Stimulated activated CD4-positive, alpha-beta T cell treated with anti-CD3 and anti-CD28 coated beads, Interleukin-12 subunit alpha, Interleukin-12 subunit beta, amount 100 ng/mL, for 4 hours (primary cell): Measurements from ENCODE around the gene CTBP1.
A peak's percentile ranks its signal among the peaks of the same experiment; 100 is the strongest.

Source experiments
- DNase-seq: peaks from one replicate; pipeline ENCODE4 v3.0.0-alpha.2; 2020

CTBP1 gene

GRCh38 chr4:1222036-1222789 lies 26.7 kb downstream of the CTBP1 start:
- no peak for DNase-seq

- DNase-seq: no peak
These were observed 27.6 kb downstream of the CTBP1 start for GRCh38 chr4:1221155-1221870.

GRCh38 chr4:1220566-1220965 lies 28.4 kb downstream of the CTBP1 start:
- DNase-seq: no peak

GRCh38 chr4:1219566-1219950 lies 29.4 kb downstream of the CTBP1 start:
- DNase-seq: no peak

- no peak for DNase-seq
These were observed 30.0 kb downstream of the CTBP1 start for GRCh38 chr4:1218634-1219565.

GRCh38 chr4:1217366-1217765 lies 31.6 kb downstream of the CTBP1 start:
- no peak for DNase-seq

- DNase-seq: peak; percentile 55
These were observed 32.0 kb downstream of the CTBP1 start for GRCh38 chr4:1216869-1217294.

GRCh38 chr4:1216076-1216614 lies 32.8 kb downstream of the CTBP1 start:
- DNase-seq: no peak

- DNase-seq: no peak
These were observed 33.5 kb downstream of the CTBP1 start for GRCh38 chr4:1215141-1216075.

- DNase-seq: no peak
These were observed 34.5 kb downstream of the CTBP1 start for GRCh38 chr4:1214101-1215095.

GRCh38 chr4:1213336-1213995 lies 35.5 kb downstream of the CTBP1 start:
- DNase-seq: no peak

- no peak for DNase-seq
These were observed 36.2 kb downstream of the CTBP1 start for GRCh38 chr4:1212546-1213335.

- DNase-seq: no peak
These were observed 36.9 kb downstream of the CTBP1 start for GRCh38 chr4:1211891-1212545.

GRCh38 chr4:1211371-1211770 lies 37.6 kb downstream of the CTBP1 start:
- no peak for DNase-seq

GRCh38 chr4:1210971-1211370 lies 38.0 kb downstream of the CTBP1 start:
- DNase-seq: no peak

- DNase-seq: no peak
These were observed 38.6 kb downstream of the CTBP1 start for GRCh38 chr4:1210241-1210841.

GRCh38 chr4:1209821-1210220 lies 39.1 kb downstream of the CTBP1 start:
- DNase-seq: no peak
